MM.1S (cell line): ENCODE measurements around the gene TMEM143.

ENCODE experiments used
- DNase-seq: peaks from one replicate; pipeline ENCODE4 v3.0.0-alpha.2; 2015
- H2AFZ ChIP-seq: fragments of 300-600 bp; sonication (generic); 2 replicates; pipeline ENCODE4 v1.6.0; 2016; ENCODE audit warnings: antibody characterized with exemption, low read length
- H3F3A ChIP-seq: fragments of 300-600 bp; sonication (generic); 2 replicates; pipeline ENCODE4 v1.6.1; 2016; ENCODE audit warnings: mild to moderate bottlenecking, antibody characterized with exemption, low read length, moderate library complexity, mixed read lengths; ENCODE audit not compliant: insufficient read depth
- H3K27ac ChIP-seq: fragments of 300-600 bp; sonication (generic); 2 replicates; pipeline ENCODE4 v1.5.1; 2016; ENCODE audit warnings: mild to moderate bottlenecking, low read length
- H3K27me3 ChIP-seq: fragments of 300-600 bp; sonication (generic); replicated peaks from 2 replicates; pipeline ENCODE4 v1.6.0; 2016; ENCODE audit warnings: low read length; ENCODE audit not compliant: insufficient read depth
- H3K36me3 ChIP-seq: fragments of 300-600 bp; sonication (generic); replicated peaks from 2 replicates; pipeline ENCODE4 v1.6.1; 2016; ENCODE audit warnings: mild to moderate bottlenecking, low read length, mixed read lengths; ENCODE audit not compliant: insufficient read depth
- H3K4me1 ChIP-seq: fragments of 300-600 bp; sonication (generic); 2 replicates; pipeline ENCODE4 v1.6.1; 2016; ENCODE audit warnings: low read length, mixed read lengths
- H3K4me2 ChIP-seq: fragments of 300-600 bp; sonication (generic); 2 replicates; pipeline ENCODE4 v1.6.0; 2016; ENCODE audit warnings: low read depth, low read length
- H3K4me3 ChIP-seq: fragments of 300-600 bp; sonication (generic); 2 replicates; pipeline ENCODE4 v1.5.1; 2016; ENCODE audit warnings: low read length, mixed read lengths
- H3K79me2 ChIP-seq: fragments of 300-600 bp; sonication (generic); 2 replicates; pipeline ENCODE4 v1.6.1; 2016; ENCODE audit warnings: mixed run types, low read length, mixed read lengths
- H3K9ac ChIP-seq: fragments of 300-600 bp; sonication (generic); 2 replicates; pipeline ENCODE4 v1.6.1; 2016; ENCODE audit warnings: low read length, mixed read lengths
- H3K9me2 ChIP-seq: fragments of 300-600 bp; sonication (generic); replicated peaks from 2 replicates; pipeline ENCODE4 v1.6.1; 2016; ENCODE audit warnings: mild to moderate bottlenecking, low read length, mixed read lengths; ENCODE audit not compliant: insufficient read depth
- H3K9me3 ChIP-seq: fragments of 300-600 bp; sonication (generic); replicated peaks from 2 replicates; pipeline ENCODE4 v1.6.1; 2016; ENCODE audit warnings: mild to moderate bottlenecking, low read length, mixed read lengths; ENCODE audit not compliant: insufficient read depth
- H4K20me1 ChIP-seq: fragments of 300-600 bp; sonication (generic); 2 replicates; pipeline ENCODE4 v1.6.1; 2016; ENCODE audit warnings: mild to moderate bottlenecking, low read length, moderate library complexity, mixed read lengths; ENCODE audit not compliant: insufficient read depth
- CTCF ChIP-seq: fragments of 300-600 bp; sonication (generic); IDR thresholded peaks from 2 replicates; pipeline ENCODE4 v1.5.1; 2016; ENCODE audit warnings: antibody characterized with exemption, low read length, mixed read lengths
- EZH2 ChIP-seq: fragments of 300-600 bp; sonication (generic); optimal IDR thresholded peaks from 2 replicates; pipeline ENCODE3; 2017; ENCODE audit warnings: low read depth, mild to moderate bottlenecking, antibody characterized with exemption, low read length, mixed read lengths
- EZH2phosphoT487 ChIP-seq: fragments of 300-600 bp; sonication (generic); IDR thresholded peaks from 2 replicates; pipeline ENCODE4 v1.6.1; 2018; ENCODE audit warnings: antibody characterized with exemption, low read length

Gene TMEM143

GRCh38 chr19:48333467-48334384, 30.0 kb downstream of the TMEM143 start:
- Histone ChIP-seq H3K4me2 (peak overlapping the region; percentile 97), H3K27me3 (no peaks in the 10 kb centered on the region), H3K4me1 (peaks cover 13% of the 10 kb centered on the region; the same call in 1 of the 2 replicates), H2AFZ (peak overlapping the region; percentile 39), H3K27ac (peak overlapping the region; percentile 97), H3K36me3 (no peaks in the 10 kb centered on the region), H3K9ac (peak overlapping the region; percentile 86), H3F3A (peaks cover 37% of the 10 kb centered on the region), H3K9me3 (no peaks in the 10 kb centered on the region), H3K4me3 (peak overlapping the region; percentile 65), H4K20me1 (no peaks in the 10 kb centered on the region), H3K9me2 (no peaks in the 10 kb centered on the region), H3K79me2 (no peaks in the 10 kb centered on the region)
- TF ChIP-seq CTCF (peak; percentile 91), EZH2phosphoT487 (no peak), EZH2 (no peak)
- peak; percentile 98 for DNase-seq

- TF ChIP-seq EZH2phosphoT487 (no peak), EZH2 (no peak), CTCF (no peak)
- Histone ChIP-seq H3K9me2 (no peaks in the 10 kb centered on the region), H4K20me1 (no peaks in the 10 kb centered on the region), H3K4me3 (peak overlapping the region; percentile 65), H3K79me2 (no peaks in the 10 kb centered on the region), H3K9me3 (no peaks in the 10 kb centered on the region), H3K9ac (peak overlapping the region; percentile 86), H3K4me1 (peaks cover 18% of the 10 kb centered on the region; the same call in 1 of the 2 replicates), H2AFZ (peak overlapping the region; percentile 39), H3F3A (peaks cover 37% of the 10 kb centered on the region), H3K27ac (peak overlapping the region; percentile 97), H3K27me3 (no peaks in the 10 kb centered on the region), H3K36me3 (no peaks in the 10 kb centered on the region), H3K4me2 (peak overlapping the region; percentile 97)
- DNase-seq = peak; percentile 100
Observed at GRCh38 chr19:48332662-48333466, 30.9 kb downstream of the TMEM143 start.

GRCh38 chr19:48332351-48332661, 31.4 kb downstream of the TMEM143 start:
- Histone ChIP-seq H3K9ac (peak overlapping the region; percentile 46), H3K4me2 (peak overlapping the region; percentile 61), H2AFZ (peak overlapping the region; percentile 6), H3K36me3 (no peaks in the 10 kb centered on the region), H3K79me2 (0 out of 2 replicates have a peak, but pooled peaks cover 2% of the 10 kb centered on the region), H4K20me1 (no peaks in the 10 kb centered on the region), H3K9me2 (no peaks in the 10 kb centered on the region), H3K27me3 (no peaks in the 10 kb centered on the region), H3K4me3 (peak overlapping the region; percentile 53), H3F3A (peaks cover 37% of the 10 kb centered on the region), H3K9me3 (no peaks in the 10 kb centered on the region), H3K4me1 (peaks cover 18% of the 10 kb centered on the region; the same call in 1 of the 2 replicates), H3K27ac (peak overlapping the region; percentile 97)
- DNase-seq = no peak
- TF ChIP-seq CTCF (no peak), EZH2phosphoT487 (no peak), EZH2 (no peak)
